ENCODE results near the gene SH3BGRL. TPM values are rescaled to one million over a fixed set of nuclear protein-coding genes. Genes with fewer than 3 reads are reported as not detected.

Gene SH3BGRL
- total RNA-seq (2014; rRNA removed; shearing (Covaris generic)) (56.2 and 63.5 TPM in 2 replicates), total RNA-seq (2022) (68.2 and 85.7 TPM in 2 replicates), Bru-seq, nascent RNA (percentile 73 among the genes with signal in this experiment), BruChase-seq, experiment 1, labeled RNA remaining after a 6-hour chase (percentile 67 among the genes with signal in this experiment), BruChase-seq, experiment 2, labeled RNA remaining after a 2-hour chase (percentile 66 among the genes with signal in this experiment)
- long read RNA-seq, transcript SH3BGRL-201 (4 exons, 1,923 nt): major isoform, 153 of 178 reads
- long read RNA-seq, transcript SH3BGRL-204 (5 exons, 928 nt): minor isoform, 13 of 178 reads
- long read RNA-seq, partial matches to known transcripts: 5 of 178 reads
- long read RNA-seq, other reads (novel, unspliced or antisense): 7 of 178 reads

- no peaks in the 10 kb centered on the region for H3K9me3 ChIP-seq (ENCODE audit: low read length)
- H2AFZ ChIP-seq (ENCODE audit: low read length): peak within 1 kb of the TSS; percentile 93
- peak within 1 kb of the TSS; percentile 95 for H3K27ac ChIP-seq (ENCODE audit: low read depth, low read length, poor library complexity, severe bottlenecking)
- H3K36me3 ChIP-seq (ENCODE audit: insufficient read depth, low read length): peaks cover 25% of the 10 kb centered on the region
- TF ChIP-seq EZH2phosphoT487 (IDR thresholded peaks at IDR 0.05; ENCODE audit: borderline replicate concordance, low read depth, low read length): no peak
- TF ChIP-seq CTCF (conservative IDR thresholded peaks at IDR 0.05; ENCODE audit: low read length): no peak
- peak within 1 kb of the TSS; percentile 95 for H3K4me3 ChIP-seq (ENCODE audit: low read depth, low read length, poor library complexity, severe bottlenecking)
- ChIA-PET CTCF (ENCODE audit: unreplicated experiment) (interaction anchor here (1.1 kb wide), 2 partner anchors 392 to 394 kb away, joined by 3 read pairs; no protein-coding TSS in a partner anchor), POLR2A (interaction anchor here (0.7 to 2.2 kb wide), 7 partner anchors 16 to 405 kb away, joined by 3 to 13 read pairs (median 4); partner anchors contain the start of gene BRWD3)
- intact Hi-C loops (cut with micrococcal nuclease; ENCODE audit: unreplicated experiment): loop anchor here (5.0 kb wide), 3 partner anchors 80 to 395 kb away; partner anchors contain the start of gene BRWD3
- H3K79me2 ChIP-seq (ENCODE audit: insufficient read depth, low read depth, low read length): peaks cover 49% of the 10 kb centered on the region
- no peaks in the 10 kb centered on the region for H4K20me1 ChIP-seq (ENCODE audit: insufficient read depth, low read length)
- H3K4me1 ChIP-seq (ENCODE audit: insufficient read depth, low read length, poor library complexity, severe bottlenecking): peaks cover 21% of the 10 kb centered on the region
- no TSS peak for BruUV-seq (replicated peaks)
- DNase-seq (ENCODE audit: low spot score): peak; percentile 85
- no peaks in the 10 kb centered on the region for H3K9me2 ChIP-seq (ENCODE audit: insufficient read depth, low read length)
- peak within 1 kb of the TSS; percentile 86 for H3K4me2 ChIP-seq (ENCODE audit: low read length)
Measured at GRCh38 chrX:81201671-81202455, at the start of gene SH3BGRL, which contains the start of gene HMGN5. SH3BGRL (plus strand) TSS chrX:81202102; CDS start chrX:81202201, 99 bp downstream. HMGN5 (minus strand) TSS chrX:81201913; CDS start chrX:81121549, 80,364 bp downstream.

- Histone ChIP-seq H3K4me3 (ENCODE audit: low read depth, low read length, poor library complexity, severe bottlenecking) (no peak overlapping the region), H3K79me2 (ENCODE audit: insufficient read depth, low read depth, low read length) (no peaks in the 10 kb centered on the region), H3K4me1 (ENCODE audit: insufficient read depth, low read length, poor library complexity, severe bottlenecking) (no peaks in the 10 kb centered on the region), H3K9me3 (ENCODE audit: low read length) (no peaks in the 10 kb centered on the region), H3K27ac (ENCODE audit: low read depth, low read length, poor library complexity, severe bottlenecking) (no peak overlapping the region), H3K36me3 (ENCODE audit: insufficient read depth, low read length) (no peaks in the 10 kb centered on the region), H2AFZ (ENCODE audit: low read length) (no peak overlapping the region), H3K9me2 (ENCODE audit: insufficient read depth, low read length) (no peaks in the 10 kb centered on the region), H4K20me1 (ENCODE audit: insufficient read depth, low read length) (no peaks in the 10 kb centered on the region), H3K4me2 (ENCODE audit: low read length) (no peak overlapping the region)
- ChIA-PET CTCF (ENCODE audit: unreplicated experiment) (no interaction called here), POLR2A (no interaction called here)
- no peak for DNase-seq (ENCODE audit: low spot score)
- TF ChIP-seq CTCF (conservative IDR thresholded peaks at IDR 0.05; ENCODE audit: low read length) (no peak), EZH2phosphoT487 (IDR thresholded peaks at IDR 0.05; ENCODE audit: borderline replicate concordance, low read depth, low read length) (no peak)
- BruUV-seq (replicated peaks): no TSS peak
- intact Hi-C loops (cut with micrococcal nuclease; ENCODE audit: unreplicated experiment): no loop called here
Measured at GRCh38 chrX:81168391-81168790, 33.5 kb upstream of the SH3BGRL start.

All from OCI-LY7 (cell line).